GM23338 (cell line): Measurements from ENCODE around the gene TPM3. TPM values are rescaled to one million over a fixed set of nuclear protein-coding genes. Genes with fewer than 3 reads are reported as not detected.

ENCODE experiments used
- ATAC-seq: fragments of 200-7000 bp; cut with Tn5 transposase; 3 replicates; pipeline ENCODE4 v1.9.1; 2020
- DNase-seq: peaks from one replicate; pipeline ENCODE4 v3.0.0-alpha.2; 2015; ENCODE audit warnings: low spot score
- H2AFZ ChIP-seq: fragments of 200-600 bp; sonication (generic); 2 replicates; pipeline ENCODE4 v1.8.0; 2016; ENCODE audit warnings: antibody characterized with exemption, mild to moderate bottlenecking, moderate library complexity
- H3F3A ChIP-seq: fragments of 200-600 bp; sonication (generic); replicated peaks from 2 replicates; pipeline ENCODE4 v1.8.0; 2017; ENCODE audit warnings: antibody characterized with exemption, mixed run types, low read depth
- H3K27ac ChIP-seq: fragments of 200-600 bp; sonication (generic); 2 replicates; pipeline ENCODE4 v1.6.1; 2016; ENCODE audit warnings: low read depth
- H3K27me3 ChIP-seq: fragments of 200-600 bp; sonication (generic); 2 replicates; pipeline ENCODE4 v1.8.0; 2016; ENCODE audit warnings: mild to moderate bottlenecking, mixed run types, moderate library complexity; ENCODE audit not compliant: insufficient read depth
- H3K36me3 ChIP-seq: fragments of 200-600 bp; sonication (generic); 2 replicates; pipeline ENCODE4 v1.8.0; 2016; ENCODE audit warnings: mild to moderate bottlenecking; ENCODE audit not compliant: insufficient read depth
- H3K4me1 ChIP-seq: fragments of 200-600 bp; sonication (generic); 2 replicates; pipeline ENCODE4 v1.8.0; 2016; ENCODE audit warnings: mild to moderate bottlenecking, moderate library complexity; ENCODE audit not compliant: insufficient read depth
- H3K4me2 ChIP-seq: fragments of 200-600 bp; sonication (generic); 2 replicates; pipeline ENCODE4 v1.7.1; 2017; ENCODE audit warnings: mixed run types
- H3K4me3 ChIP-seq: fragments of 200-600 bp; sonication (generic); 2 replicates; pipeline ENCODE4 v1.6.1; 2016; ENCODE audit warnings: mixed run types
- H3K79me2 ChIP-seq: fragments of 200-600 bp; sonication (generic); replicated peaks from 2 replicates; pipeline ENCODE4 v1.8.0; 2017; ENCODE audit warnings: mild to moderate bottlenecking; ENCODE audit not compliant: insufficient read depth
- H3K9me2 ChIP-seq: fragments of 200-600 bp; sonication (generic); 2 replicates; pipeline ENCODE4 v1.8.0; 2017; ENCODE audit not compliant: insufficient read depth
- H4K20me1 ChIP-seq: fragments of 200-600 bp; sonication (generic); replicated peaks from 2 replicates; pipeline ENCODE4 v1.8.0; 2017; ENCODE audit warnings: mild to moderate bottlenecking; ENCODE audit not compliant: insufficient read depth
- H3K27ac Mint-ChIP-seq: 2 replicates; pipeline ENCODE4 v1.8.0; 2020; ENCODE audit warnings: inconsistent platforms, mild to moderate bottlenecking, moderate library complexity, mixed read lengths
- H3K27me3 Mint-ChIP-seq: 3 replicates; pipeline ENCODE4 v1.8.0; 2022; ENCODE audit warnings: low read depth, mild to moderate bottlenecking, moderate library complexity, mixed read lengths, inconsistent platforms; ENCODE audit not compliant: insufficient read depth, poor library complexity
- H3K36me3 Mint-ChIP-seq: 3 replicates; pipeline ENCODE4 v1.8.0; 2021; ENCODE audit warnings: low read depth, mild to moderate bottlenecking, inconsistent platforms, moderate library complexity, mixed read lengths
- H3K4me1 Mint-ChIP-seq: 3 replicates; pipeline ENCODE4 v1.8.0; 2020; ENCODE audit warnings: mild to moderate bottlenecking, inconsistent platforms, mixed read lengths
- H3K4me3 Mint-ChIP-seq: 3 replicates; pipeline ENCODE4 v1.8.0; 2021; ENCODE audit warnings: moderate library complexity, mild to moderate bottlenecking, inconsistent platforms, mixed read lengths
- H3K9me3 Mint-ChIP-seq: 3 replicates; pipeline ENCODE4 v1.8.0; 2020; ENCODE audit warnings: moderate library complexity, mild to moderate bottlenecking, inconsistent platforms, mixed read lengths
- EZH2phosphoT487 ChIP-seq: fragments of 200-600 bp; sonication (generic); IDR thresholded peaks from one replicate; pipeline ENCODE4 v1.8.1; 2018; ENCODE audit warnings: antibody characterized with exemption; ENCODE audit not compliant: unreplicated experiment
- JUNB ChIP-seq: IDR thresholded peaks from one replicate; pipeline ENCODE4 v1.6.1; 2016; ENCODE audit warnings: antibody characterized with exemption; ENCODE audit not compliant: unreplicated experiment
- NANOG ChIP-seq: IDR thresholded peaks from 2 replicates; pipeline ENCODE4 v1.6.1; 2016; ENCODE audit warnings: antibody characterized with exemption, borderline replicate concordance
- POLR2AphosphoS5 ChIP-seq: IDR thresholded peaks from 2 replicates; pipeline ENCODE4 v1.6.1; 2016; ENCODE audit warnings: antibody characterized with exemption, low read depth
- STAT1 ChIP-seq: IDR thresholded peaks from one replicate; pipeline ENCODE4 v1.6.1; 2016; ENCODE audit warnings: antibody characterized with exemption; ENCODE audit not compliant: unreplicated experiment
- ZNF114 ChIP-seq: fragments of 250-450 bp; sonication (Bioruptor Pico); IDR thresholded peaks from 2 replicates; pipeline ENCODE4 v1.5.0; 2020; ENCODE audit warnings: mild to moderate bottlenecking, moderate library complexity
- polyA plus RNA-seq: library from polyadenylated mRNA; unstranded; fragments of >200 nt; fragmentation: Nextera tagmentation; extraction: Ambion mirVana; gene quantifications from 2 replicates; pipeline ENCODE4 v1.2.1, GENCODE V29; 2016
- total RNA-seq: library from RNA; depleted of rRNA; stranded (reverse); fragments of >200 nt; shearing (Covaris generic); gene quantifications from 2 replicates; pipeline ENCODE4 v1.2.3, GENCODE V29; 2014
- TF ChIP-seq, protein P1 (sequence below): IDR thresholded peaks from one replicate; pipeline ENCODE4 v1.6.1; 2018; ENCODE audit warnings: antibody characterized with exemption; ENCODE audit not compliant: unreplicated experiment
- TF ChIP-seq, protein P2 (sequence below): IDR thresholded peaks from 2 replicates; pipeline ENCODE4 v1.6.1; 2016; ENCODE audit warnings: antibody characterized with exemption
- TF ChIP-seq, protein P3 (sequence below), 2 experiments: fragments of 200-600 bp in 1 of 2; sonication (generic) in 1 of 2; conservative IDR thresholded peaks; 2 replicates each; pipeline versions ENCODE4 v1.5.1 to v1.6.1; 2016 to 2017; ENCODE audit warnings: antibody characterized with exemption in 2 of 2, low read depth in 2 of 2, mild to moderate bottlenecking in 2 of 2, moderate library complexity in 1 of 2
- TF ChIP-seq, protein P4 (sequence below): fragments of 250-450 bp; sonication (Bioruptor Pico); IDR thresholded peaks from 2 replicates; pipeline ENCODE4 v1.5.0; 2020; ENCODE audit warnings: mild to moderate bottlenecking, moderate library complexity

The TPM3 gene
- total and polyA plus RNA-seq, 2 experiments from 2014 or later = 544 to 747 TPM

DNA sequence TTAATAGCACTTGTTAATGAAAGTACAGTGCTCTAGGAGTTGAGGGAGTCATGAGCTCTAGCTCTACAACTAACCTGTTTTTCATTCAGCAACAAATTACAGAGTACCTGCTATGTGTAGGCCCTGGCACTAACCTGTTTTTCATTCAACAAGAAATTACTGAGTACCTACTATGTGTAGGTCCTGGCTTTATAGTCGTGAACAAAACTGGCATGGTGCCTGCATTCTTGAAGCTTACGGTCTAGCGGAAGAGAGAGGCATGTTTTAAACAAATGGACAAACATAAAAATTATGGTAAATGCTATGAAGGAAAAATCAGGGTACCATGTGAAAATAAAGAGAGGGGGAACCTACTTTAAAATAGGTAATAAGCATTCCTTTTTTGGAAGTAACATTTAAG is 26.6 kb upstream of the TPM3 start:
- Histone ChIP-seq H3F3A (peaks cover 15% of the 10 kb centered on the region; the same call in 1 of the 2 replicates), H3K4me2 (peak overlapping the region; percentile 94), H3K36me3 (peaks cover 30% of the 10 kb centered on the region), H3K27me3 (no peaks in the 10 kb centered on the region), H3K27ac (peak overlapping the region; percentile 21; the same call in 1 of the 2 replicates), H3K4me3 (peak overlapping the region; percentile 75), H3K4me1 (peaks cover 32% of the 10 kb centered on the region), H3K79me2 (peaks cover 83% of the 10 kb centered on the region), H3K9me2 (no peaks in the 10 kb centered on the region), H2AFZ (no peak overlapping the region), H4K20me1 (peaks cover 7% of the 10 kb centered on the region)
- Mint-ChIP-seq H3K27ac (peak overlapping the region; percentile 76), H3K4me3 (peak overlapping the region; percentile 99), H3K36me3 (peaks cover 71% of the 10 kb centered on the region), H3K27me3 (peaks cover 16% of the 10 kb centered on the region), H3K9me3 (peaks cover 4% of the 10 kb centered on the region; the same call in 1 of the 3 replicates), H3K4me1 (peaks cover 23% of the 10 kb centered on the region)
- DNase-seq = no peak
- TF ChIP-seq, protein P1, sequence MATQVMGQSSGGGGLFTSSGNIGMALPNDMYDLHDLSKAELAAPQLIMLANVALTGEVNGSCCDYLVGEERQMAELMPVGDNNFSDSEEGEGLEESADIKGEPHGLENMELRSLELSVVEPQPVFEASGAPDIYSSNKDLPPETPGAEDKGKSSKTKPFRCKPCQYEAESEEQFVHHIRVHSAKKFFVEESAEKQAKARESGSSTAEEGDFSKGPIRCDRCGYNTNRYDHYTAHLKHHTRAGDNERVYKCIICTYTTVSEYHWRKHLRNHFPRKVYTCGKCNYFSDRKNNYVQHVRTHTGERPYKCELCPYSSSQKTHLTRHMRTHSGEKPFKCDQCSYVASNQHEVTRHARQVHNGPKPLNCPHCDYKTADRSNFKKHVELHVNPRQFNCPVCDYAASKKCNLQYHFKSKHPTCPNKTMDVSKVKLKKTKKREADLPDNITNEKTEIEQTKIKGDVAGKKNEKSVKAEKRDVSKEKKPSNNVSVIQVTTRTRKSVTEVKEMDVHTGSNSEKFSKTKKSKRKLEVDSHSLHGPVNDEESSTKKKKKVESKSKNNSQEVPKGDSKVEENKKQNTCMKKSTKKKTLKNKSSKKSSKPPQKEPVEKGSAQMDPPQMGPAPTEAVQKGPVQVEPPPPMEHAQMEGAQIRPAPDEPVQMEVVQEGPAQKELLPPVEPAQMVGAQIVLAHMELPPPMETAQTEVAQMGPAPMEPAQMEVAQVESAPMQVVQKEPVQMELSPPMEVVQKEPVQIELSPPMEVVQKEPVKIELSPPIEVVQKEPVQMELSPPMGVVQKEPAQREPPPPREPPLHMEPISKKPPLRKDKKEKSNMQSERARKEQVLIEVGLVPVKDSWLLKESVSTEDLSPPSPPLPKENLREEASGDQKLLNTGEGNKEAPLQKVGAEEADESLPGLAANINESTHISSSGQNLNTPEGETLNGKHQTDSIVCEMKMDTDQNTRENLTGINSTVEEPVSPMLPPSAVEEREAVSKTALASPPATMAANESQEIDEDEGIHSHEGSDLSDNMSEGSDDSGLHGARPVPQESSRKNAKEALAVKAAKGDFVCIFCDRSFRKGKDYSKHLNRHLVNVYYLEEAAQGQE = no peak
- ATAC-seq = no peak

DNA sequence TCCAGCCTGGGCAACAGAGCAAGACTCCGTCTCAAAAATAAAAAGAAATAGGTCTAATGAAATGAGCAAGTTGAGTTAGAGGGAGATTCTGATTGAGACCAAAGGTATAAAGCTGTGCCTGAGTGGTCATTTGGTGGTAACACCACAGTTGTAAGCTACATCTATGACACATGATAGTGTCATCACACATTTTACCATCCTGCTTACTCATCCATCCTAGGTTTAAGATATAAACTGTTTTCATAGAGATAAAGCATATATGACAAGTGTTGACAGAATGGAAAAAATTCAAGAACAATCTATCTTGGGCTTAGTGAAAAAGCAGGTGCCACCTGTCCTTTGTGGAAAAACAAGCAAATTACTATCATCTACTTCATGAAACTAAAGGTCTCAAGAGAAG is 21.4 kb upstream of the TPM3 start:
- peaks cover 3% of the 10 kb centered on the region for H3K27me3 Mint-ChIP-seq
- H3K4me1 ChIP-seq = peaks cover 3% of the 10 kb centered on the region; the same call in 1 of the 2 replicates
- H3F3A ChIP-seq = peaks cover 24% of the 10 kb centered on the region; the same call in 1 of the 2 replicates
- no peak overlapping the region for H3K4me3 ChIP-seq
- H2AFZ ChIP-seq = no peak overlapping the region
- no peaks in the 10 kb centered on the region for H3K27me3 ChIP-seq
- H3K27ac Mint-ChIP-seq = no peak overlapping the region
- no peak overlapping the region for H3K4me2 ChIP-seq
- no peaks in the 10 kb centered on the region for H3K9me2 ChIP-seq
- peaks cover 53% of the 10 kb centered on the region for H3K36me3 ChIP-seq
- peaks cover 1% of the 10 kb centered on the region for H3K4me1 Mint-ChIP-seq
- no peak overlapping the region for H3K4me3 Mint-ChIP-seq
- peaks cover 39% of the 10 kb centered on the region for H3K79me2 ChIP-seq
- peaks cover 84% of the 10 kb centered on the region for H3K36me3 Mint-ChIP-seq
- no peaks in the 10 kb centered on the region for H3K9me3 Mint-ChIP-seq
- ATAC-seq (no peak), DNase-seq (no peak)
- peaks cover 19% of the 10 kb centered on the region for H4K20me1 ChIP-seq
- H3K27ac ChIP-seq = no peak overlapping the region
- TF ChIP-seq, protein P2, sequence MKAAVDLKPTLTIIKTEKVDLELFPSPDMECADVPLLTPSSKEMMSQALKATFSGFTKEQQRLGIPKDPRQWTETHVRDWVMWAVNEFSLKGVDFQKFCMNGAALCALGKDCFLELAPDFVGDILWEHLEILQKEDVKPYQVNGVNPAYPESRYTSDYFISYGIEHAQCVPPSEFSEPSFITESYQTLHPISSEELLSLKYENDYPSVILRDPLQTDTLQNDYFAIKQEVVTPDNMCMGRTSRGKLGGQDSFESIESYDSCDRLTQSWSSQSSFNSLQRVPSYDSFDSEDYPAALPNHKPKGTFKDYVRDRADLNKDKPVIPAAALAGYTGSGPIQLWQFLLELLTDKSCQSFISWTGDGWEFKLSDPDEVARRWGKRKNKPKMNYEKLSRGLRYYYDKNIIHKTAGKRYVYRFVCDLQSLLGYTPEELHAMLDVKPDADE = no peak
- TF ChIP-seq NANOG (no peak), EZH2phosphoT487 (no peak), STAT1 (no peak), POLR2AphosphoS5 (no peak), ZNF114 (CRISPR knock-in tag) (no peak), JUNB (no peak)
- TF ChIP-seq, protein P3, sequence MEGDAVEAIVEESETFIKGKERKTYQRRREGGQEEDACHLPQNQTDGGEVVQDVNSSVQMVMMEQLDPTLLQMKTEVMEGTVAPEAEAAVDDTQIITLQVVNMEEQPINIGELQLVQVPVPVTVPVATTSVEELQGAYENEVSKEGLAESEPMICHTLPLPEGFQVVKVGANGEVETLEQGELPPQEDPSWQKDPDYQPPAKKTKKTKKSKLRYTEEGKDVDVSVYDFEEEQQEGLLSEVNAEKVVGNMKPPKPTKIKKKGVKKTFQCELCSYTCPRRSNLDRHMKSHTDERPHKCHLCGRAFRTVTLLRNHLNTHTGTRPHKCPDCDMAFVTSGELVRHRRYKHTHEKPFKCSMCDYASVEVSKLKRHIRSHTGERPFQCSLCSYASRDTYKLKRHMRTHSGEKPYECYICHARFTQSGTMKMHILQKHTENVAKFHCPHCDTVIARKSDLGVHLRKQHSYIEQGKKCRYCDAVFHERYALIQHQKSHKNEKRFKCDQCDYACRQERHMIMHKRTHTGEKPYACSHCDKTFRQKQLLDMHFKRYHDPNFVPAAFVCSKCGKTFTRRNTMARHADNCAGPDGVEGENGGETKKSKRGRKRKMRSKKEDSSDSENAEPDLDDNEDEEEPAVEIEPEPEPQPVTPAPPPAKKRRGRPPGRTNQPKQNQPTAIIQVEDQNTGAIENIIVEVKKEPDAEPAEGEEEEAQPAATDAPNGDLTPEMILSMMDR (conservative IDR thresholded peaks at IDR 0.05; ENCODE audit: low read depth in 2 of 2) = no peak
- TF ChIP-seq, protein P4, sequence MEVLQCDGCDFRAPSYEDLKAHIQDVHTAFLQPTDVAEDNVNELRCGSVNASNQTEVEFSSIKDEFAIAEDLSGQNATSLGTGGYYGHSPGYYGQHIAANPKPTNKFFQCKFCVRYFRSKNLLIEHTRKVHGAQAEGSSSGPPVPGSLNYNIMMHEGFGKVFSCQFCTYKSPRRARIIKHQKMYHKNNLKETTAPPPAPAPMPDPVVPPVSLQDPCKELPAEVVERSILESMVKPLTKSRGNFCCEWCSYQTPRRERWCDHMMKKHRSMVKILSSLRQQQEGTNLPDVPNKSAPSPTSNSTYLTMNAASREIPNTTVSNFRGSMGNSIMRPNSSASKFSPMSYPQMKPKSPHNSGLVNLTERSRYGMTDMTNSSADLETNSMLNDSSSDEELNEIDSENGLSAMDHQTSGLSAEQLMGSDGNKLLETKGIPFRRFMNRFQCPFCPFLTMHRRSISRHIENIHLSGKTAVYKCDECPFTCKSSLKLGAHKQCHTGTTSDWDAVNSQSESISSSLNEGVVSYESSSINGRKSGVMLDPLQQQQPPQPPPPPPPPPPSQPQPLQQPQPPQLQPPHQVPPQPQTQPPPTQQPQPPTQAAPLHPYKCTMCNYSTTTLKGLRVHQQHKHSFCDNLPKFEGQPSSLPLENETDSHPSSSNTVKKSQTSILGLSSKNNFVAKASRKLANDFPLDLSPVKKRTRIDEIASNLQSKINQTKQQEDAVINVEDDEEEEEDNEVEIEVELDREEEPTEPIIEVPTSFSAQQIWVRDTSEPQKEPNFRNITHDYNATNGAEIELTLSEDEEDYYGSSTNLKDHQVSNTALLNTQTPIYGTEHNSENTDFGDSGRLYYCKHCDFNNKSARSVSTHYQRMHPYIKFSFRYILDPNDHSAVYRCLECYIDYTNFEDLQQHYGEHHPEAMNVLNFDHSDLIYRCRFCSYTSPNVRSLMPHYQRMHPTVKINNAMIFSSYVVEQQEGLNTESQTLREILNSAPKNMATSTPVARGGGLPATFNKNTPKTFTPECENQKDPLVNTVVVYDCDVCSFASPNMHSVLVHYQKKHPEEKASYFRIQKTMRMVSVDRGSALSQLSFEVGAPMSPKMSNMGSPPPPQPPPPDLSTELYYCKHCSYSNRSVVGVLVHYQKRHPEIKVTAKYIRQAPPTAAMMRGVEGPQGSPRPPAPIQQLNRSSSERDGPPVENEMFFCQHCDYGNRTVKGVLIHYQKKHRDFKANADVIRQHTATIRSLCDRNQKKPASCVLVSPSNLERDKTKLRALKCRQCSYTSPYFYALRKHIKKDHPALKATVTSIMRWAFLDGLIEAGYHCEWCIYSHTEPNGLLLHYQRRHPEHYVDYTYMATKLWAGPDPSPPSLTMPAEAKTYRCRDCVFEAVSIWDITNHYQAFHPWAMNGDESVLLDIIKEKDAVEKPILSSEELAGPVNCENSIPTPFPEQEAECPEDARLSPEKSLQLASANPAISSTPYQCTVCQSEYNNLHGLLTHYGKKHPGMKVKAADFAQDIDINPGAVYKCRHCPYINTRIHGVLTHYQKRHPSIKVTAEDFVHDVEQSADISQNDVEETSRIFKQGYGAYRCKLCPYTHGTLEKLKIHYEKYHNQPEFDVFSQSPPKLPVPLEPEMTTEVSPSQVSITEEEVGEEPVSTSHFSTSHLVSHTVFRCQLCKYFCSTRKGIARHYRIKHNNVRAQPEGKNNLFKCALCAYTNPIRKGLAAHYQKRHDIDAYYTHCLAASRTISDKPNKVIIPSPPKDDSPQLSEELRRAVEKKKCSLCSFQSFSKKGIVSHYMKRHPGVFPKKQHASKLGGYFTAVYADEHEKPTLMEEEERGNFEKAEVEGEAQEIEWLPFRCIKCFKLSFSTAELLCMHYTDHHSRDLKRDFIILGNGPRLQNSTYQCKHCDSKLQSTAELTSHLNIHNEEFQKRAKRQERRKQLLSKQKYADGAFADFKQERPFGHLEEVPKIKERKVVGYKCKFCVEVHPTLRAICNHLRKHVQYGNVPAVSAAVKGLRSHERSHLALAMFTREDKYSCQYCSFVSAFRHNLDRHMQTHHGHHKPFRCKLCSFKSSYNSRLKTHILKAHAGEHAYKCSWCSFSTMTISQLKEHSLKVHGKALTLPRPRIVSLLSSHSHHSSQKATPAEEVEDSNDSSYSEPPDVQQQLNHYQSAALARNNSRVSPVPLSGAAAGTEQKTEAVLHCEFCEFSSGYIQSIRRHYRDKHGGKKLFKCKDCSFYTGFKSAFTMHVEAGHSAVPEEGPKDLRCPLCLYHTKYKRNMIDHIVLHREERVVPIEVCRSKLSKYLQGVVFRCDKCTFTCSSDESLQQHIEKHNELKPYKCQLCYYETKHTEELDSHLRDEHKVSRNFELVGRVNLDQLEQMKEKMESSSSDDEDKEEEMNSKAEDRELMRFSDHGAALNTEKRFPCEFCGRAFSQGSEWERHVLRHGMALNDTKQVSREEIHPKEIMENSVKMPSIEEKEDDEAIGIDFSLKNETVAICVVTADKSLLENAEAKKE = no peak
